CD14-positive monocyte (primary cell): ENCODE measurements around the gene SYTL2. TPM values are rescaled to one million over a fixed set of nuclear protein-coding genes. Genes with fewer than 3 reads are reported as not detected.

Experiments used
- DNase-seq, 3 donors: peaks; one replicate each; pipeline ENCODE4 v3.0.0-alpha.2; 2011 to 2022
- H2AFZ ChIP-seq: 2 replicates; pipeline ENCODE4 v1.6.0; 2012; ENCODE audit warnings: mild to moderate bottlenecking, low read depth, low read length, inconsistent platforms; ENCODE audit not compliant: insufficient read depth, poor library complexity, severe bottlenecking
- H3K27ac ChIP-seq, 2 donors: 1 replicate in 1 of 2; 2 replicates in 1 of 2; pipeline ENCODE4 v1.5.1; 2012 to 2013; ENCODE audit warnings: low read length in 2 of 2, control low read depth in 1 of 2, inconsistent platforms in 1 of 2, low read depth in 1 of 2, mild to moderate bottlenecking in 1 of 2
- H3K27me3 ChIP-seq, 2 donors: one replicate each; pipeline versions ENCODE4 v1.6.0 to v1.6.1; 2011 to 2013; ENCODE audit warnings: low read length in 2 of 2; ENCODE audit not compliant: control insufficient read depth in 2 of 2, insufficient read depth in 2 of 2
- H3K36me3 ChIP-seq, 2 donors: replicated peaks in 1 of 2; 1 replicate in 1 of 2; 2 replicates in 1 of 2; pipeline versions ENCODE4 v1.5.1 to v1.6.1; 2012 to 2013; ENCODE audit warnings: low read length in 2 of 2, control low read depth in 1 of 2, inconsistent platforms in 1 of 2, mild to moderate bottlenecking in 1 of 2; ENCODE audit not compliant: insufficient read depth in 2 of 2, control insufficient read depth in 1 of 2
- H3K4me1 ChIP-seq, 2 donors: 1 replicate in 1 of 2; 2 replicates in 1 of 2; pipeline versions ENCODE4 v1.5.1 to v1.6.1; 2012 to 2013; ENCODE audit warnings: low read length in 2 of 2, control low read depth in 1 of 2, inconsistent platforms in 1 of 2, mild to moderate bottlenecking in 1 of 2, moderate library complexity in 1 of 2; ENCODE audit not compliant: insufficient read depth in 2 of 2, control insufficient read depth in 1 of 2
- H3K4me2 ChIP-seq: replicated peaks from 2 replicates; pipeline ENCODE3; 2012; ENCODE audit warnings: low read length, moderate library complexity, mild to moderate bottlenecking; ENCODE audit not compliant: poor library complexity, severe bottlenecking; ENCODE audit errors: extremely low read depth
- H3K4me3 ChIP-seq, 3 experiments: fragments of 200-600 bp in 1 of 3; sonication (generic) in 1 of 3; replicated peaks in 1 of 3; 1 replicate in 2 of 3; 2 replicates in 1 of 3; pipeline ENCODE4 v1.5.1; 2011 to 2013; ENCODE audit warnings: low read length in 3 of 3, mild to moderate bottlenecking in 3 of 3, control low read depth in 2 of 3, low read depth in 2 of 3, inconsistent platforms in 1 of 3, moderate library complexity in 1 of 3
- H3K79me2 ChIP-seq: 2 replicates; pipeline ENCODE4 v1.6.0; 2012; ENCODE audit warnings: mild to moderate bottlenecking, control low read depth, inconsistent platforms, low read length, moderate library complexity; ENCODE audit not compliant: insufficient read depth
- H3K9ac ChIP-seq: 2 replicates; pipeline ENCODE4 v1.6.0; 2017; ENCODE audit warnings: low read length, mild to moderate bottlenecking; ENCODE audit not compliant: insufficient read depth, poor library complexity, severe bottlenecking
- H3K9me3 ChIP-seq, 2 donors: replicated peaks in 1 of 2; 1 replicate in 1 of 2; 2 replicates in 1 of 2; pipeline versions ENCODE4 v1.5.1 to v1.6.1; 2012 to 2013; ENCODE audit warnings: low read length in 2 of 2, control low read depth in 1 of 2; ENCODE audit not compliant: control insufficient read depth in 1 of 2, insufficient read depth in 1 of 2
- H4K20me1 ChIP-seq: 2 replicates; pipeline ENCODE4 v1.6.0; 2012; ENCODE audit warnings: mild to moderate bottlenecking, low read length, control low read depth, moderate library complexity; ENCODE audit not compliant: insufficient read depth
- H3K27ac Mint-ChIP-seq, 7 donors: one replicate each; pipeline ENCODE4 v1.8.0; 2020; ENCODE audit warnings: mild to moderate bottlenecking in 7 of 7, mixed read lengths in 7 of 7, moderate library complexity in 6 of 7, inconsistent platforms in 2 of 7
- H3K27me3 Mint-ChIP-seq, 3 donors: one replicate each; pipeline ENCODE4 v1.8.0; 2021 to 2022; ENCODE audit warnings: low read depth in 3 of 3, mild to moderate bottlenecking in 3 of 3, mixed read lengths in 3 of 3, moderate library complexity in 3 of 3, inconsistent platforms in 1 of 3
- H3K36me3 Mint-ChIP-seq, 2 donors: one replicate each; pipeline ENCODE4 v1.8.0; 2020; ENCODE audit warnings: mixed read lengths in 2 of 2, inconsistent platforms in 1 of 2, mild to moderate bottlenecking in 1 of 2
- H3K4me1 Mint-ChIP-seq: one replicate; pipeline ENCODE4 v1.8.0; 2020; ENCODE audit warnings: mild to moderate bottlenecking, mixed read lengths
- H3K4me3 Mint-ChIP-seq, 2 donors: one replicate each; pipeline ENCODE4 v1.8.0; 2020; ENCODE audit warnings: mild to moderate bottlenecking in 2 of 2, mixed read lengths in 2 of 2, moderate library complexity in 1 of 2
- H3K9me3 Mint-ChIP-seq, 7 donors: one replicate each; pipeline ENCODE4 v1.8.0; 2020 to 2022; ENCODE audit warnings: mixed read lengths in 7 of 7, mild to moderate bottlenecking in 6 of 7, moderate library complexity in 6 of 7, inconsistent platforms in 2 of 7
- CTCF ChIP-seq: fragments of 200-600 bp; IDR thresholded peaks from one replicate; pipeline ENCODE4 v1.8.0; 2022; ENCODE audit warnings: antibody characterized with exemption, mild to moderate bottlenecking
- WGBS: methylation state at CpG from one replicate; pipeline ENCODE4 v1.1.5; 2013; ENCODE audit warnings: missing lambda C conversion rate; ENCODE audit not compliant: insufficient coverage; 5-methylcytosine and 5-hydroxymethylcytosine counted together
- intact Hi-C, 2 donors: fragments of 100-400 bp; cut with micrococcal nuclease; formaldehyde crosslinking; loops; one replicate each; pipeline versions ENCODE4 v1.15.0 to v1.15.1; 2023
- polyA plus RNA-seq, 3 donors: library from polyadenylated mRNA; depleted of rRNA in 1 of 3; unstranded in 2 of 3; stranded (reverse) in 1 of 3; fragments of 300-500 nt in 2 of 3; fragments of >200 nt in 1 of 3; fragmentation: Illumina TruSeq in 2 of 3; gene quantifications; 1 replicate in 2 of 3; 2 replicates in 1 of 3; pipeline ENCODE4 v1.2.3, GENCODE V29; 2012 to 2021

Gene SYTL2
- polyA plus RNA-seq, 3 donors: 0.30 to 0.48 (median 0.34) TPM

- H3K27me3 Mint-ChIP-seq: peaks cover 0 to 2% (median 0%) of the 10 kb centered on the region in 3 donors
- peaks cover 0 to 5% (median 0%) of the 10 kb centered on the region in 7 donors for H3K9me3 Mint-ChIP-seq
- H4K20me1 ChIP-seq: no peaks in the 10 kb centered on the region
- H3K9ac ChIP-seq: no peak overlapping the region
- no peak overlapping the region for H3K4me3 ChIP-seq
- H3K4me1 ChIP-seq: peaks cover 5 to 8% of the 10 kb centered on the region in 2 donors
- no peak overlapping the region for H3K4me2 ChIP-seq
- H3K27ac Mint-ChIP-seq: no peak overlapping the region
- H3K27ac ChIP-seq: no peak overlapping the region
- no peaks in the 10 kb centered on the region for H3K36me3 Mint-ChIP-seq
- no peaks in the 10 kb centered on the region for H3K79me2 ChIP-seq
- no peaks in the 10 kb centered on the region for H3K36me3 ChIP-seq
- H3K9me3 ChIP-seq: no peaks in the 10 kb centered on the region
- no peaks in the 10 kb centered on the region for H3K27me3 ChIP-seq
- WGBS: 90% methylated on average over 2 of the region's 5 CpGs
- intact Hi-C loops: no loop called here
- no peak for DNase-seq
- peaks cover 13% of the 10 kb centered on the region for H3K4me1 Mint-ChIP-seq
- no peak overlapping the region for H2AFZ ChIP-seq
- no peak for TF ChIP-seq CTCF
- no peak overlapping the region for H3K4me3 Mint-ChIP-seq
Measured at GRCh38 chr11:85723088-85723487, 87.9 kb downstream of the SYTL2 start.

GRCh38 chr11:85721191-85721590, 89.8 kb downstream of the SYTL2 start:
- peaks cover 0 to 5% (median 0%) of the 10 kb centered on the region in 7 donors for H3K9me3 Mint-ChIP-seq
- no peak overlapping the region for H3K27ac ChIP-seq
- H3K9me3 ChIP-seq: no peaks in the 10 kb centered on the region
- H2AFZ ChIP-seq: no peak overlapping the region
- no peak for TF ChIP-seq CTCF
- H3K4me3 ChIP-seq: no peak overlapping the region
- no peak overlapping the region for H3K27ac Mint-ChIP-seq
- H3K4me3 Mint-ChIP-seq: no peak overlapping the region
- H3K4me2 ChIP-seq: no peak overlapping the region
- no peak for DNase-seq
- H3K79me2 ChIP-seq: no peaks in the 10 kb centered on the region
- no peaks in the 10 kb centered on the region for H3K36me3 Mint-ChIP-seq
- peaks cover 0 to 2% (median 0%) of the 10 kb centered on the region in 3 donors for H3K27me3 Mint-ChIP-seq
- no peaks in the 10 kb centered on the region for H4K20me1 ChIP-seq
- H3K27me3 ChIP-seq: no peaks in the 10 kb centered on the region
- intact Hi-C loops: no loop called here
- no peaks in the 10 kb centered on the region for H3K36me3 ChIP-seq
- WGBS: 100% methylated on average over 1 of the region's 3 CpGs
- peaks cover 13% of the 10 kb centered on the region for H3K4me1 Mint-ChIP-seq
- no peak overlapping the region for H3K9ac ChIP-seq
- H3K4me1 ChIP-seq: peaks cover 5 to 8% of the 10 kb centered on the region in 2 donors
